ENCODE measurements around the gene DNER.

DNA sequence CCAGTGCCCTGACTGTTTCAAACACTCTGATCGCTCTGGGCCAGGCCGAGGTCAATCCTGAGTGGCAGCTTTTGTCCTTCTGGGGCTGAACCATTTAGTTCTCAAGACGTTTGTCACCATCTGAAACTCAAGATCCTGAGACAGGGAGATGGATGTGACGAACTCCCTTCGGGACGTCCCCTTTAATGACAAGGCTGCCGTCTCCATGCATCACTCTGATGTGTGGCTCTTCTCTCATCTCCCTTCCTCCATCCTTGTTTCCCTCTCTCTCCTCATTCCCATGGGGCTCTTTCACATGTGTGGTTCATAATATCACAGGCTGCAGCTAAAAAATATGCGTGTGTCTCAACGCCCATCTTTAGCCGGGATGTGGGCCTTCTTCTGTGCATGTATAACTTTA, 189.6 kb downstream of the DNER start:
- TF ChIP-seq CBFB (IDR thresholded peaks at IDR 0.05; ENCODE audit: low read depth) = no peak
- TF ChIP-seq, protein P1, sequence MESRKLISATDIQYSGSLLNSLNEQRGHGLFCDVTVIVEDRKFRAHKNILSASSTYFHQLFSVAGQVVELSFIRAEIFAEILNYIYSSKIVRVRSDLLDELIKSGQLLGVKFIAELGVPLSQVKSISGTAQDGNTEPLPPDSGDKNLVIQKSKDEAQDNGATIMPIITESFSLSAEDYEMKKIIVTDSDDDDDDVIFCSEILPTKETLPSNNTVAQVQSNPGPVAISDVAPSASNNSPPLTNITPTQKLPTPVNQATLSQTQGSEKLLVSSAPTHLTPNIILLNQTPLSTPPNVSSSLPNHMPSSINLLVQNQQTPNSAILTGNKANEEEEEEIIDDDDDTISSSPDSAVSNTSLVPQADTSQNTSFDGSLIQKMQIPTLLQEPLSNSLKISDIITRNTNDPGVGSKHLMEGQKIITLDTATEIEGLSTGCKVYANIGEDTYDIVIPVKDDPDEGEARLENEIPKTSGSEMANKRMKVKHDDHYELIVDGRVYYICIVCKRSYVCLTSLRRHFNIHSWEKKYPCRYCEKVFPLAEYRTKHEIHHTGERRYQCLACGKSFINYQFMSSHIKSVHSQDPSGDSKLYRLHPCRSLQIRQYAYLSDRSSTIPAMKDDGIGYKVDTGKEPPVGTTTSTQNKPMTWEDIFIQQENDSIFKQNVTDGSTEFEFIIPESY (IDR thresholded peaks at IDR 0.05) = no peak
- TF ChIP-seq, protein P2, sequence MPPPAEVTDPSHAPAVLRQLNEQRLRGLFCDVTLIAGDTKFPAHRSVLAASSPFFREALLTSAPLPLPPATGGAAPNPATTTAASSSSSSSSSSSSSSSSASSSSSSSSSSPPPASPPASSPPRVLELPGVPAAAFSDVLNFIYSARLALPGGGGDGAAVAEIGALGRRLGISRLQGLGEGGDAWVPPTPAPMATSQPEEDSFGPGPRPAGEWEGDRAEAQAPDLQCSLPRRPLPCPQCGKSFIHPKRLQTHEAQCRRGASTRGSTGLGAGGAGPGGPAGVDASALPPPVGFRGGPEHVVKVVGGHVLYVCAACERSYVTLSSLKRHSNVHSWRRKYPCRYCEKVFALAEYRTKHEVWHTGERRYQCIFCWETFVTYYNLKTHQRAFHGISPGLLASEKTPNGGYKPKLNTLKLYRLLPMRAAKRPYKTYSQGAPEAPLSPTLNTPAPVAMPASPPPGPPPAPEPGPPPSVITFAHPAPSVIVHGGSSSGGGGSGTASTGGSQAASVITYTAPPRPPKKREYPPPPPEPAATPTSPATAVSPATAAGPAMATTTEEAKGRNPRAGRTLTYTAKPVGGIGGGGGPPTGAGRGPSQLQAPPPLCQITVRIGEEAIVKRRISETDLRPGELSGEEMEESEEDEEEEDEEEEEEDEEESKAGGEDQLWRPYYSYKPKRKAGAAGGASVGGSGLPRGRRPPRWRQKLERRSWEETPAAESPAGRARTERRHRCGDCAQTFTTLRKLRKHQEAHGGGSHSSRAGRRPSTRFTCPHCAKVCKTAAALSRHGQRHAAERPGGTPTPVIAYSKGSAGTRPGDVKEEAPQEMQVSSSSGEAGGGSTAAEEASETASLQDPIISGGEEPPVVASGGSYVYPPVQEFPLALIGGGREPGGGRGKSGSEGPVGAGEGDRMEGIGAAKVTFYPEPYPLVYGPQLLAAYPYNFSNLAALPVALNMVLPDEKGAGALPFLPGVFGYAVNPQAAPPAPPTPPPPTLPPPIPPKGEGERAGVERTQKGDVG (CRISPR knock-in tag; IDR thresholded peaks at IDR 0.05) = no peak
- TF ChIP-seq, protein P3, sequence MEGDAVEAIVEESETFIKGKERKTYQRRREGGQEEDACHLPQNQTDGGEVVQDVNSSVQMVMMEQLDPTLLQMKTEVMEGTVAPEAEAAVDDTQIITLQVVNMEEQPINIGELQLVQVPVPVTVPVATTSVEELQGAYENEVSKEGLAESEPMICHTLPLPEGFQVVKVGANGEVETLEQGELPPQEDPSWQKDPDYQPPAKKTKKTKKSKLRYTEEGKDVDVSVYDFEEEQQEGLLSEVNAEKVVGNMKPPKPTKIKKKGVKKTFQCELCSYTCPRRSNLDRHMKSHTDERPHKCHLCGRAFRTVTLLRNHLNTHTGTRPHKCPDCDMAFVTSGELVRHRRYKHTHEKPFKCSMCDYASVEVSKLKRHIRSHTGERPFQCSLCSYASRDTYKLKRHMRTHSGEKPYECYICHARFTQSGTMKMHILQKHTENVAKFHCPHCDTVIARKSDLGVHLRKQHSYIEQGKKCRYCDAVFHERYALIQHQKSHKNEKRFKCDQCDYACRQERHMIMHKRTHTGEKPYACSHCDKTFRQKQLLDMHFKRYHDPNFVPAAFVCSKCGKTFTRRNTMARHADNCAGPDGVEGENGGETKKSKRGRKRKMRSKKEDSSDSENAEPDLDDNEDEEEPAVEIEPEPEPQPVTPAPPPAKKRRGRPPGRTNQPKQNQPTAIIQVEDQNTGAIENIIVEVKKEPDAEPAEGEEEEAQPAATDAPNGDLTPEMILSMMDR (IDR thresholded peaks at IDR 0.05 in 2 of 3, conservative IDR thresholded peaks at IDR 0.05 in 1 of 3; ENCODE audit: control insufficient read depth in 2 of 3, extremely low read depth in 1 of 3, insufficient read depth in 1 of 3, low read depth in 3 of 3, low read length in 3 of 3) = no peak
- TF ChIP-seq EGR1 (IDR thresholded peaks at IDR 0.05; ENCODE audit: borderline replicate concordance in 1 of 2, low read depth in 2 of 2, low read length in 2 of 2) = no peak
- TF ChIP-seq FOXM1 (IDR thresholded peaks at IDR 0.05; ENCODE audit: low read depth, low read length) = no peak
- TF ChIP-seq, protein P4, sequence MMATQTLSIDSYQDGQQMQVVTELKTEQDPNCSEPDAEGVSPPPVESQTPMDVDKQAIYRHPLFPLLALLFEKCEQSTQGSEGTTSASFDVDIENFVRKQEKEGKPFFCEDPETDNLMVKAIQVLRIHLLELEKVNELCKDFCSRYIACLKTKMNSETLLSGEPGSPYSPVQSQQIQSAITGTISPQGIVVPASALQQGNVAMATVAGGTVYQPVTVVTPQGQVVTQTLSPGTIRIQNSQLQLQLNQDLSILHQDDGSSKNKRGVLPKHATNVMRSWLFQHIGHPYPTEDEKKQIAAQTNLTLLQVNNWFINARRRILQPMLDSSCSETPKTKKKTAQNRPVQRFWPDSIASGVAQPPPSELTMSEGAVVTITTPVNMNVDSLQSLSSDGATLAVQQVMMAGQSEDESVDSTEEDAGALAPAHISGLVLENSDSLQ (IDR thresholded peaks at IDR 0.05) = no peak
- no peak for TF ChIP-seq SMC3 (IDR thresholded peaks at IDR 0.05; ENCODE audit: borderline replicate concordance, low read length)
- no peak for TF ChIP-seq LARP7 (IDR thresholded peaks at IDR 0.05)
- TF ChIP-seq, protein P5, sequence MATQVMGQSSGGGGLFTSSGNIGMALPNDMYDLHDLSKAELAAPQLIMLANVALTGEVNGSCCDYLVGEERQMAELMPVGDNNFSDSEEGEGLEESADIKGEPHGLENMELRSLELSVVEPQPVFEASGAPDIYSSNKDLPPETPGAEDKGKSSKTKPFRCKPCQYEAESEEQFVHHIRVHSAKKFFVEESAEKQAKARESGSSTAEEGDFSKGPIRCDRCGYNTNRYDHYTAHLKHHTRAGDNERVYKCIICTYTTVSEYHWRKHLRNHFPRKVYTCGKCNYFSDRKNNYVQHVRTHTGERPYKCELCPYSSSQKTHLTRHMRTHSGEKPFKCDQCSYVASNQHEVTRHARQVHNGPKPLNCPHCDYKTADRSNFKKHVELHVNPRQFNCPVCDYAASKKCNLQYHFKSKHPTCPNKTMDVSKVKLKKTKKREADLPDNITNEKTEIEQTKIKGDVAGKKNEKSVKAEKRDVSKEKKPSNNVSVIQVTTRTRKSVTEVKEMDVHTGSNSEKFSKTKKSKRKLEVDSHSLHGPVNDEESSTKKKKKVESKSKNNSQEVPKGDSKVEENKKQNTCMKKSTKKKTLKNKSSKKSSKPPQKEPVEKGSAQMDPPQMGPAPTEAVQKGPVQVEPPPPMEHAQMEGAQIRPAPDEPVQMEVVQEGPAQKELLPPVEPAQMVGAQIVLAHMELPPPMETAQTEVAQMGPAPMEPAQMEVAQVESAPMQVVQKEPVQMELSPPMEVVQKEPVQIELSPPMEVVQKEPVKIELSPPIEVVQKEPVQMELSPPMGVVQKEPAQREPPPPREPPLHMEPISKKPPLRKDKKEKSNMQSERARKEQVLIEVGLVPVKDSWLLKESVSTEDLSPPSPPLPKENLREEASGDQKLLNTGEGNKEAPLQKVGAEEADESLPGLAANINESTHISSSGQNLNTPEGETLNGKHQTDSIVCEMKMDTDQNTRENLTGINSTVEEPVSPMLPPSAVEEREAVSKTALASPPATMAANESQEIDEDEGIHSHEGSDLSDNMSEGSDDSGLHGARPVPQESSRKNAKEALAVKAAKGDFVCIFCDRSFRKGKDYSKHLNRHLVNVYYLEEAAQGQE (IDR thresholded peaks at IDR 0.05; ENCODE audit: low read depth, low read length) = no peak
